GM19452 (cell line): Measurements from ENCODE around the gene KIF3C.
"Not testable (repeated sequence)": the region's sequence is repeated elsewhere in the genome, so short reads cannot be mapped to it uniquely, and the experiment has no call there.

Experiments used
- ATAC-seq: cut with Tn5 transposase; IDR thresholded peaks from one replicate; pipeline ENCODE4 v1.9.1; 2021; ENCODE audit not compliant: unreplicated experiment

Gene KIF3C

GRCh38 chr2:26000561-26001082 is 18.3 kb upstream of the KIF3C start:
- ATAC-seq: no peak

- ATAC-seq: not testable (repeated sequence)
Measured at GRCh38 chr2:25999406-25999805, 17.1 kb upstream of the KIF3C start.

- not testable (repeated sequence) for ATAC-seq
Measured at GRCh38 chr2:25998816-25999383, 16.6 kb upstream of the KIF3C start.

- no peak for ATAC-seq
Measured at GRCh38 chr2:25996844-25997243, 14.5 kb upstream of the KIF3C start.

- ATAC-seq: no peak
Measured at GRCh38 chr2:25994509-25994908, 12.2 kb upstream of the KIF3C start.

GRCh38 chr2:25993049-25993448 is 10.8 kb upstream of the KIF3C start:
- no peak for ATAC-seq

GRCh38 chr2:25992556-25992955 is 10.3 kb upstream of the KIF3C start:
- ATAC-seq: no peak

GRCh38 chr2:25991965-25992364 is 9.7 kb upstream of the KIF3C start:
- no peak for ATAC-seq

GRCh38 chr2:25989154-25989553 is 6.9 kb upstream of the KIF3C start:
- no peak for ATAC-seq

GRCh38 chr2:25988134-25988533 is 5.8 kb upstream of the KIF3C start:
- no peak for ATAC-seq

- ATAC-seq: no peak
Measured at GRCh38 chr2:25983735-25984134, 1.4 kb upstream of the KIF3C start.

- ATAC-seq: no peak
Measured at GRCh38 chr2:25982968-25983280, 627 bp upstream of the KIF3C start.

GRCh38 chr2:25981596-25982272 is 563 bp downstream of the KIF3C start:
- ATAC-seq: peak; percentile 30

- ATAC-seq: no peak
Measured at GRCh38 chr2:25980951-25981350, 1.3 kb downstream of the KIF3C start.

GRCh38 chr2:25980076-25980887 is 2.0 kb downstream of the KIF3C start:
- ATAC-seq: no peak

- ATAC-seq: no peak
Measured at GRCh38 chr2:25979001-25979400, 3.3 kb downstream of the KIF3C start.

- ATAC-seq: no peak
Measured at GRCh38 chr2:25977768-25978167, 4.5 kb downstream of the KIF3C start.

GRCh38 chr2:25976983-25977741 is 5.1 kb downstream of the KIF3C start:
- no peak for ATAC-seq

GRCh38 chr2:25972049-25972823 is 10.1 kb downstream of the KIF3C start:
- no peak for ATAC-seq

- ATAC-seq: no peak
Measured at GRCh38 chr2:25971596-25971995, 10.7 kb downstream of the KIF3C start.
